ENCODE results near the gene KDM4F.
"Not testable (repeated sequence)": the region's sequence is repeated elsewhere in the genome, so short reads cannot be mapped to it uniquely, and the experiment has no call there.

The KDM4F gene

DNA sequence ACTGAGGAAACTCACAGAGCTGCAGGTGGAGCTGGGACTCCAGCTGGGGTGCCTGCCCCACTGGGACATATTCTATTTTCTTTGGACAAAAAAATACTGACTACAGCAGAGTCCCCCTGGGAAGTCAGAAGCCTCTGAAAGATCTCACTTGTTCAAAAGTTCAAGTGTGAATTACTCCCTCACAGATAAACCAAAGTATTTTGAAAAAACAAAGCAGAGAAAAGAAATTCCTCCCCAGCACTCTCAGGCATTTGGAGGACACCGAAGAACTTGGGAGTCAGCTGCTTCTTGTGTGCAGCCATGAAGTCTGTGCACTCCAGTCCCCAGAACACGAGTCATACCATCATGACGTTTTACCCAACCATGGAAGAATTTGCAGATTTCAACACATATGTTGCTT lies at the start of gene KDM4F:
Gene KDM4F, plus strand, starts transcription at position 301 of the 400 bp plus-strand sequence.
- DNase-seq (ENCODE audit: low spot score): not testable (repeated sequence)

DNA sequence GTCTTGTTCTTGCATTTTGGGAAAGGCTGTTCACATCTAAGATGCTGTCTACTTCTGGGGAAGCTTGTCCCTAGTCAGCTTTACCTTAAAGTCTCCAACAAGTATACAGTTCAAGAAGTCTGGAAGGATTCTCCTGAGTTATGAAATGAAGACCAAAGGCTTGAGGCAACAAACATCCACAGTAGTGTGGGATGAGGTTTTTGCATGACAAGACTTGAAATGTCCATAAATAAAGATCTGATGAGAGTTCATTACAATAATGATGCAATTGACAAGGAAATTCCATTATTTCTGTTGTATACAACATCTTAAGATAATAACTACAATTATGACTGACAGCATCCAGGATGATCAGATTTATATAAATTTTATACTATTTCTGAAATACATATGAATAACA lies 45.5 kb upstream of the KDM4F start:
- no peak for DNase-seq (ENCODE audit: low spot score)

GRCh38 chr11:95005642-95006041 lies 43.6 kb upstream of the KDM4F start:
- no peak for DNase-seq (ENCODE audit: low spot score)

- DNase-seq (ENCODE audit: low spot score): no peak
These were observed 37.8 kb upstream of the KDM4F start for GRCh38 chr11:95011376-95011775.

DNA sequence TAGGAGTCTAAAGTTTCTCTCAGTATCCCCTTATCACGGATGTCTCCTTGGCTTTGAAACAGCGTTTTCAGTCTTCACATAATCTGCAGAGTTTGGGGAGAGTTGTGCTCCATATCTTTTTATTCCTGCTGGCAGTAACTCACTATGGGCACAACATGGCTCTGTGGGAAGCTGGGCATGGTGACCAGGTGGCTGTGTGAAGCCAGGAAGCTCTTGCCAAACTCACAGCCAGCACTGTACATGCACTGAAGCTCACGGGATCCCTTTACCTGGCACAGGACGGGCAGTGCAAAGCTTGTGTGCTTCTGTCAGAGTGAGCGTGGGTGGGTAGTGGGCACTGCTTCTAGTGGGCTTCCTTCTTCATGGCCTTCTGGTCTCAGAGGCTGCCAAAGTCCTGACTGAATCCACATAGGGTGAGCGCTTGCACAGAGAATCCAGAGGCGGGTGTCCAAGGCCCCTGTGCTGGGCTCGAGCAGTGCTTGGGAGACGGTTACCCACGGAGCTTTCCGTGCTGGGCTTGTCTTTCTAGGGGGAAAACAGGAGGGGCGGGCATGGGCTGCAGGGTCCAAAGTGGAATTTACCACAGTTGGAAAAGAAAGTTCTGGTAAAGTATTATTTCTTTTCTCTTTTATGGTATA lies 34.9 kb upstream of the KDM4F start:
- no peak for DNase-seq (ENCODE audit: low spot score)

DNA sequence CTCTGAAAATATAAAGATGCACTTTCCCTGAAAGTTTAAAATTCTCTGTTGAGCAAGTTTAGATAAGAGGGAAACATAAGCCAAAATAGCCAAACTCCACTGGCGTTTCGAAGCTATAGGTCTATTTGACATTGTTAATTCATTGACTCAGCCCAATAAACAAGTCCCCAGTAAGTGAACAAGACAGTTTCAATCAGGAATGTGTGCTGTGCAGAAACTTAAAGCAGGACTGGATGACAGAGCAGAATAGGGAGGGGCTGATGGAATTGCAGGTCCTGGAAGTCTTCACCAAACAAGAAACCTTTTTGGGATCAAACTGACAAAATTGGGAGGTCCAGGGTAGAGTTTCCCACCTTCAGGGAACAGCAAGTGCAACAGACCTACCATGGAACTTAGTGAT lies 33.1 kb upstream of the KDM4F start:
- no peak for DNase-seq (ENCODE audit: low spot score)

GRCh38 chr11:95021468-95021867 lies 27.8 kb upstream of the KDM4F start:
- not testable (repeated sequence) for DNase-seq (ENCODE audit: low spot score)

DNA sequence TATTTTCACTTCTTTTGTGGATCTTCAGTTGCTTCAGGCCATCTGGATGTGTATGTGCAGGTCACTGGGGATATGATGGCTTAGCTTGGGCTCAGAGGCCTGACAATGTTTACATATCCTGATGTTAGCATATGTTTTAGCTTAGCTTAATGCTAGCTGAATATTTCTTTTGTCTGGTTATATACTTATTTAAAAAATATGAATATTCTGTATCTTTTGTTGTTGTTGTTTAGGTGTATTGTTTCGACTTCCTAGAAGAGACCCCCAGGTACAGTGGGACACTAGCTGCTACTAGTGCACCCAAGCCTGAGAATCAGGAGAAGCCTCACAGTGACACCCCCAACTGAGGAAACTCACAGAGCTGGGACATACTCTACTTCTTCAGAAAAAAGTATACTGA lies 24.3 kb upstream of the KDM4F start, which contains the start of gene KDM4E:
Gene KDM4E, plus strand, starts transcription at position 301 of the 400 bp plus-strand sequence. CDS start 300 bp downstream, outside the sequence.
- no peak for DNase-seq (ENCODE audit: low spot score)

DNA sequence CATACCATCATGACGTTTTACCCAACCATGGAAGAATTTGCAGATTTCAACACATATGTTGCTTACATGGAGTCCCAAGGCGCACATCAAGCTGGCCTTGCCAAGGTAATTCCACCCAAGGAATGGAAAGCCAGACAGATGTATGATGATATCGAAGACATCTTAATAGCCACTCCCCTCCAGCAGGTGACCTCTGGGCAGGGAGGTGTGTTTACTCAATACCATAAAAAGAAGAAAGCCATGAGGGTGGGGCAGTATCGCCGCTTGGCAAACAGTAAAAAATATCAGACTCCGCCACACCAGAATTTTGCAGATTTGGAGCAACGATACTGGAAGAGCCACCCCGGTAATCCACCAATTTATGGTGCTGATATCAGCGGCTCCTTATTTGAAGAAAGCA lies 23.6 kb upstream of the KDM4F start:
- not testable (repeated sequence) for DNase-seq (ENCODE audit: low spot score)

DNA sequence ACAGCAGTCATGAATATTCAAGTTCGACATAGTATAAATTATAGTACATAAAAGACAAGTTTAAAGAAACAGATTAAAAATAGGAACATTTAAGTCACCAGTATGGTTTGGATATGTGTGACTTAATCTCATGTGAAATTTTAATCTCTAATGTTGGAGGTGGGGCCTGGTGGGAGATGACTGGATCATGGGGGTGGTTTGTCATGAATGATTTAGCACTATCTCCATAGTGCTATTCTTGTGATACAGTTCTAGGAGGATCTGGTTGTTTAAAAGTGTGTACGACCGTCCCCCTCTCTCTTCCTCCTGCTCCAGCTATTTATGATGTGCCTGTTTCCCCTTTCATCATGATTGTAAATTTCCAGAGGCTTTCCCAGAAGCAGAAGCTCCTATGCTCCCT lies 20.9 kb upstream of the KDM4F start:
- DNase-seq (ENCODE audit: low spot score): no peak

DNA sequence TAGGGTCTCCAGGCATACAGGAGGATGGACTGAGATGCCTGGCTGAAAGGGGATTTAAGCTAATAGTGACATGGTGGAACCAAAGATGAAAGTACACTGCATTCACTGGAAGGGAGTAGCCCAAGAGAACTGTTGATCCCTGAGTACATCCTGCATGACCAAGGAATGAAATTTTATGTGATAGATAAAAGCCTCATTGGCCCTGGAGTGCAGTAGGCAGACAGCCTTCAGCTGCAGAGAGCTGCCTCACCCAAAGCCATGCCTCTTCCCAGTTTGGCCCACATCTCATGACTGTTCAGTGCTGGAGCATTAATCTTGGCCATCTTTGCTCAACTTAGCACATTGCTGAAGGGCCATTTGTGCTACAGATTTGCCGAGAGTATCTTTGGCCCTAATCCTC lies 16.2 kb upstream of the KDM4F start:
- DNase-seq (ENCODE audit: low spot score): no peak

DNA sequence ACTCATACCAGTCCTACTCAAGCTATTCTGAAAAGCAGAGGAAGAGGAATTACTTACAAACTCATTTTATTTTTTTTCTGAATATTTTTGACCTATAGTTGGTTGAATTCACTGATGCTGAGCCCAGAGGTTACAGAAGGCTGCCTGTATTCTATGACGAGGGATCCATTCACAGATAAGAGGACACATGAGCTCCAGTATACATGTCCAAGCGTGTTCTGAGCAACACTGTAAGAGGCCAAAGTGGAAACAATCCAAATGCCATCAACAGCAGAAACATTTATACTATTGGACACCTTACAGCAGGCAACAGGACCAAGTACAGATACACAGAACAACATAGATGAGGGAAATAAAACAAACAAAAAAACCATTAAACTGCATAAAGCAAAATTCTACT lies 13.9 kb upstream of the KDM4F start:
- DNase-seq (ENCODE audit: low spot score): no peak

DNA sequence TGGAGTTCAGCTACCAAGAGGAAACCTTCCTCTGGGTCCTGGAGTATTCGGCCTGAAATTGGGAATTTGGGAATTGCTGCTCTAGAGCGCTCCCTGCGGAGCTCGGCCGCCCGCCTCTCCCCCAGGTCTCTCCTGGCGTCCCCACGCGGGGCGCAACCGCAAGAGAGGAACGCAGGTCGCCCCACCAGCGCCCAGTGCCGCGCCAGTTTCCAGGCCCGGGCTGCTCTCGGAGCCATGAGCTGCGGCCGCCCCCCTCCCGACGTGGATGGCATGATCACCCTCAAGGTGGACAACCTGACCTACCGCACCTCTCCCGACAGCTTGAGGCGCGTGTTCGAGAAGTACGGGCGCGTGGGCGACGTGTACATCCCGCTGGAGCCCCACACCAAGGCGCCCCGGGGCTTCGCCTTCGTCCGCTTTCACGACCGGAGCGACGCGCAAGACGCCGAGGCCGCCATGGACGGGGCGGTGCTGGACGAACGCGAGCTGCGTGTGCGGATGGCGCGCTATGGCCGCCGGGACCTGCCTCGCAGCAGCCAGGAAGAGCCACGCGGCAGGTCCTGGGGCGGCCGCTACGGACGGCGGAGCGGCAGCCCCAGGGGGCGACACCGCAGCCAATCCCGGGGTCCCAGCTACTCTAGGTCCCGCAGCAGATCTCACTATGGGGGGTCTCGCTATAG lies 11.7 kb upstream of the KDM4F start:
- DNase-seq (ENCODE audit: low spot score): not testable (repeated sequence)

GRCh38 chr11:95042239-95042638 lies 7.0 kb upstream of the KDM4F start:
- no peak for DNase-seq (ENCODE audit: low spot score)

GRCh38 chr11:95042906-95043305 lies 6.3 kb upstream of the KDM4F start:
- DNase-seq (ENCODE audit: low spot score): no peak

GRCh38 chr11:95044010-95044409 lies 5.2 kb upstream of the KDM4F start:
- no peak for DNase-seq (ENCODE audit: low spot score)

DNA sequence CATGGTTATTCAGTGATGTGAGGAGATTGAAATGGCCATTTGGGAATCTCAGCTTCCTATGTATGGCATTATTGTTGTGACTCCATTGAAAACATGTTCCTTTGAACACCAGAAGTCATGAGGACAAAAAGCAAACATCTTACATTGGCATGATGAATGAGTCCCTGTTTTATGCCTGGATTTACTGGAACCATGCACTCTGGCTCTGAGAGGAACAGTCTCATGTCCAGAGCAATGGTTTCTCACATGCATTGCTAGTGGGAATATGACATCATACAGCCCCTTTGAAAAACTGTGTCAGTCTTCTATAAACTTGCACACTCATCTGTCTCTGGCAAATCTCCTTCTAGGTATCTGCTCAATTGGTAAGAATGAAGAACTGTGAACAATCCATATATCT lies 3.4 kb upstream of the KDM4F start:
- DNase-seq (ENCODE audit: low spot score): no peak

GRCh38 chr11:95050595-95051202 lies 1.5 kb downstream of the KDM4F start:
- no peak for DNase-seq (ENCODE audit: low spot score)

GRCh38 chr11:95054356-95054755 lies 5.1 kb downstream of the KDM4F start:
- DNase-seq (ENCODE audit: low spot score): no peak

- DNase-seq (ENCODE audit: low spot score): no peak
These were observed 6.2 kb downstream of the KDM4F start for GRCh38 chr11:95055283-95055897.

- DNase-seq (ENCODE audit: low spot score): no peak
These were observed 8.7 kb downstream of the KDM4F start for GRCh38 chr11:95057959-95058358.

- DNase-seq (ENCODE audit: low spot score): no peak
These were observed 9.4 kb downstream of the KDM4F start for GRCh38 chr11:95058621-95059020.

GRCh38 chr11:95059046-95059445 lies 9.8 kb downstream of the KDM4F start:
- no peak for DNase-seq (ENCODE audit: low spot score)
